Nephron progenitor cell (in vitro differentiated cells): ENCODE results near the gene HEPH.
"Not testable (repeated sequence)": the region's sequence is repeated elsewhere in the genome, so short reads cannot be mapped to it uniquely, and the experiment has no call there.

Experiments
- DNase-seq: peaks from one replicate; pipeline ENCODE4 v3.0.0; 2021
- H3K27ac Mint-ChIP-seq: 2 replicates; pipeline ENCODE4 v1.8.0; 2021; ENCODE audit warnings: mild to moderate bottlenecking, moderate library complexity, mixed read lengths
- H3K27me3 Mint-ChIP-seq: 2 replicates; pipeline ENCODE4 v1.8.0; 2021; ENCODE audit warnings: mild to moderate bottlenecking, low read depth, mixed read lengths; ENCODE audit not compliant: poor library complexity
- H3K36me3 Mint-ChIP-seq: 2 replicates; pipeline ENCODE4 v1.8.0; 2021; ENCODE audit warnings: low read depth, mixed read lengths
- H3K4me1 Mint-ChIP-seq: 2 replicates; pipeline ENCODE4 v1.8.0; 2021; ENCODE audit warnings: mixed read lengths
- H3K4me3 Mint-ChIP-seq: 2 replicates; pipeline ENCODE4 v1.8.0; 2021; ENCODE audit warnings: mild to moderate bottlenecking, moderate library complexity, mixed read lengths
- H3K9me3 Mint-ChIP-seq: 2 replicates; pipeline ENCODE4 v1.8.0; 2021; ENCODE audit warnings: mild to moderate bottlenecking, moderate library complexity, mixed read lengths
- CTCF ChIP-seq: fragments of 200-600 bp; sonication (generic); IDR thresholded peaks from 2 replicates; pipeline ENCODE4 v1.5.0; 2021; ENCODE audit warnings: antibody characterized with exemption

Gene HEPH

GRCh38 chrX:66163849-66164411 is at the start of gene HEPH:
Gene HEPH (plus strand): TSS chrX:66164247. CDS start chrX:66170571, 6,324 bp downstream.
- Mint-ChIP-seq H3K36me3 (peaks cover 11% of the 10 kb centered on the region), H3K9me3 (peaks cover 25% of the 10 kb centered on the region), H3K4me1 (peaks cover 14% of the 10 kb centered on the region), H3K4me3 (peak within 1 kb of the TSS; percentile 91), H3K27me3 (peaks cover 7% of the 10 kb centered on the region), H3K27ac (peak within 1 kb of the TSS; percentile 32)
- no peak for TF ChIP-seq CTCF
- DNase-seq: peak; percentile 2

GRCh38 chrX:66118722-66119121 is 45.3 kb upstream of the HEPH start:
- not testable (repeated sequence) for DNase-seq, H3K36me3 Mint-ChIP-seq, H3K27ac Mint-ChIP-seq, H3K4me1 Mint-ChIP-seq, H3K4me3 Mint-ChIP-seq, H3K27me3 Mint-ChIP-seq
- peaks cover 45% of the 10 kb centered on the region for H3K9me3 Mint-ChIP-seq

GRCh38 chrX:66121354-66121753 is 42.7 kb upstream of the HEPH start:
- H3K4me3 Mint-ChIP-seq, DNase-seq, H3K27ac Mint-ChIP-seq, H3K27me3 Mint-ChIP-seq, H3K4me1 Mint-ChIP-seq, H3K36me3 Mint-ChIP-seq: not testable (repeated sequence)
- H3K9me3 Mint-ChIP-seq: peaks cover 58% of the 10 kb centered on the region

- no peak for DNase-seq
- Mint-ChIP-seq H3K4me3 (no peak overlapping the region), H3K27ac (no peak overlapping the region), H3K27me3 (no peaks in the 10 kb centered on the region), H3K4me1 (no peaks in the 10 kb centered on the region), H3K36me3 (no peaks in the 10 kb centered on the region), H3K9me3 (peaks cover 71% of the 10 kb centered on the region)
- TF ChIP-seq CTCF: no peak
Measured at GRCh38 chrX:66126662-66127061, 37.4 kb upstream of the HEPH start.

GRCh38 chrX:66130469-66130868 is 33.6 kb upstream of the HEPH start:
- Mint-ChIP-seq H3K27me3 (no peaks in the 10 kb centered on the region), H3K36me3 (no peaks in the 10 kb centered on the region), H3K4me1 (no peaks in the 10 kb centered on the region), H3K9me3 (peaks cover 47% of the 10 kb centered on the region), H3K27ac (no peak overlapping the region), H3K4me3 (no peak overlapping the region)
- no peak for TF ChIP-seq CTCF
- no peak for DNase-seq

- H3K4me1 Mint-ChIP-seq, H3K27me3 Mint-ChIP-seq, H3K27ac Mint-ChIP-seq, H3K4me3 Mint-ChIP-seq, DNase-seq, H3K36me3 Mint-ChIP-seq: not testable (repeated sequence)
- H3K9me3 Mint-ChIP-seq: peaks cover 34% of the 10 kb centered on the region
Measured at GRCh38 chrX:66135284-66135683, 28.8 kb upstream of the HEPH start.

- no peaks in the 10 kb centered on the region for H3K4me1 Mint-ChIP-seq
- peaks cover 6% of the 10 kb centered on the region for H3K27me3 Mint-ChIP-seq
- no peak for TF ChIP-seq CTCF
- no peak overlapping the region for H3K27ac Mint-ChIP-seq
- peaks cover 34% of the 10 kb centered on the region for H3K9me3 Mint-ChIP-seq
- H3K36me3 Mint-ChIP-seq: no peaks in the 10 kb centered on the region
- DNase-seq: no peak
- H3K4me3 Mint-ChIP-seq: no peak overlapping the region
Measured at GRCh38 chrX:66142351-66142750, 21.7 kb upstream of the HEPH start.
